Measurements from ENCODE around the gene PPP6R1. TPM values are rescaled to one million over a fixed set of nuclear protein-coding genes. Genes with fewer than 3 reads are reported as not detected.
"Not testable (repeated sequence)": the region's sequence is repeated elsewhere in the genome, so short reads cannot be mapped to it uniquely, and the experiment has no call there.

PPP6R1 gene
- polyA plus RNA-seq, 1 of the 3 experiments (the other 2 are of a cell fraction), result 47.8 TPM

GRCh38 chr19:55225415-55225958 lies 33.3 kb downstream of the PPP6R1 start:
- Histone ChIP-seq H4K20me1 (ENCODE audit: insufficient read depth) (peaks cover 16% of the 10 kb centered on the region; the same call in 1 of the 2 replicates), H3K4me2 (no peak overlapping the region), H3K36me3 (replicated peaks in 1 of 2; ENCODE audit: control insufficient read depth in 1 of 2, insufficient read depth in 2 of 2, low read length in 1 of 2) (peaks cover 0 to 37% of the 10 kb centered on the region in 2 experiments), H3K9me2 (no peaks in the 10 kb centered on the region), H3K9ac (no peak overlapping the region), H3F3A (replicated peaks; ENCODE audit: insufficient read depth) (no peaks in the 10 kb centered on the region), H3K9me3 (no peaks in the 10 kb centered on the region), H3K4me1 (ENCODE audit: control insufficient read depth in 1 of 2, insufficient read depth in 2 of 2, low read depth in 1 of 2, low read length in 1 of 2) (peaks cover 0 to 38% of the 10 kb centered on the region in 2 experiments; a peak in 1 of 4 replicates), H3K4me3 (ENCODE audit: low read depth in 2 of 2, low read length in 1 of 2) (no peak overlapping the region), H2AFZ (ENCODE audit: low read depth) (no peak overlapping the region), H3K27me3 (ENCODE audit: insufficient read depth) (no peaks in the 10 kb centered on the region), H3K27ac (ENCODE audit: low read depth in 2 of 2, low read length in 1 of 2) (no peak overlapping the region; a peak in 1 of 4 replicates), H3K79me2 (ENCODE audit: insufficient read depth) (no peaks in the 10 kb centered on the region)
- no peak for DNase-seq
- ChIA-PET CTCF (no interaction called here), POLR2A (no interaction called here)
- TF ChIP-seq CHD2 (IDR thresholded peaks at IDR 0.05; ENCODE audit: low read length, partially characterized antibody) (no peak), RCOR1 (IDR thresholded peaks at IDR 0.05; ENCODE audit: low read length) (no peak), TEAD4 (IDR thresholded peaks at IDR 0.05; ENCODE audit: borderline replicate concordance, insufficient read depth) (no peak), USF2 (IDR thresholded peaks at IDR 0.05; ENCODE audit: borderline replicate concordance, low read depth, low read length) (no peak), FOXJ3 (CRISPR knock-in tag; IDR thresholded peaks at IDR 0.05) (no peak), TCF12 (IDR thresholded peaks at IDR 0.05) (no peak), EZH2phosphoT487 (IDR thresholded peaks at IDR 0.05; ENCODE audit: borderline replicate concordance, low read depth) (no peak), SIN3A (IDR thresholded peaks at IDR 0.05; ENCODE audit: borderline replicate concordance, low read depth, low read length) (no peak), TAF1 (IDR thresholded peaks at IDR 0.05; ENCODE audit: borderline replicate concordance, low read depth, low read length) (no peak), ELF1 (IDR thresholded peaks at IDR 0.05) (no peak), RAD21 (IDR thresholded peaks at IDR 0.05; ENCODE audit: low read length) (no peak), RXRA (IDR thresholded peaks at IDR 0.05; ENCODE audit: borderline replicate concordance, low read depth) (no peak), FOSL2 (IDR thresholded peaks at IDR 0.05; ENCODE audit: borderline replicate concordance, low read depth) (no peak), RFX5 (IDR thresholded peaks at IDR 0.05; ENCODE audit: low read length) (no peak), ZBTB33 (IDR thresholded peaks at IDR 0.05; ENCODE audit: borderline replicate concordance, low read depth) (no peak), MAX (IDR thresholded peaks at IDR 0.05; ENCODE audit: low read depth) (no peak), IRF3 (IDR thresholded peaks at IDR 0.05; ENCODE audit: low read depth, low read length) (no peak)
- 94% methylated on average over 5 of the region's 7 CpGs for WGBS (ENCODE audit: low lambda C conversion rate)

- CTCF ChIA-PET; H3K9me3 ChIP-seq; H3K27me3 ChIP-seq (ENCODE audit: insufficient read depth); H3F3A ChIP-seq (replicated peaks; ENCODE audit: insufficient read depth); H3K4me2 ChIP-seq; H3K9ac ChIP-seq; H3K79me2 ChIP-seq (ENCODE audit: insufficient read depth); H2AFZ ChIP-seq (ENCODE audit: low read depth); POLR2A ChIA-PET; H3K4me3 ChIP-seq (ENCODE audit: low read depth in 2 of 2, low read length in 1 of 2); H3K9me2 ChIP-seq; H3K27ac ChIP-seq (ENCODE audit: low read depth in 2 of 2, low read length in 1 of 2): not testable (repeated sequence)
- 93% methylated on average over 9 of the region's 11 CpGs for WGBS (ENCODE audit: low lambda C conversion rate)
- Histone ChIP-seq H3K4me1 (ENCODE audit: control insufficient read depth in 1 of 2, insufficient read depth in 2 of 2, low read depth in 1 of 2, low read length in 1 of 2) (peaks cover 0 to 37% of the 10 kb centered on the region in 2 experiments; a peak in 1 of 4 replicates), H4K20me1 (ENCODE audit: insufficient read depth) (peaks cover 16% of the 10 kb centered on the region; the same call in 1 of the 2 replicates), H3K36me3 (replicated peaks in 1 of 2; ENCODE audit: control insufficient read depth in 1 of 2, insufficient read depth in 2 of 2, low read length in 1 of 2) (peaks cover 0 to 34% of the 10 kb centered on the region in 2 experiments)
- peak; percentile 14 for DNase-seq
These were observed 34.0 kb downstream of the PPP6R1 start for GRCh38 chr19:55224679-55225414.

Data from SK-N-SH (cell line).